Neutrophil (primary cell): ENCODE measurements around the gene SH3RF3.

Source experiments
- H3K27ac ChIP-seq: fragments of 200-600 bp; sonication (generic); 2 replicates; pipeline ENCODE4 v1.5.1; 2016; ENCODE audit warnings: mild to moderate bottlenecking, moderate library complexity
- H3K27me3 ChIP-seq: fragments of 200-600 bp; sonication (generic); 2 replicates; pipeline ENCODE4 v1.6.0; 2016; ENCODE audit warnings: mild to moderate bottlenecking
- H3K36me3 ChIP-seq: fragments of 200-600 bp; sonication (generic); 2 replicates; pipeline ENCODE4 v1.5.1; 2017
- H3K4me1 ChIP-seq, 2 experiments: fragments of 200-600 bp in 1 of 2; sonication (generic) in 1 of 2; 1 replicate in 1 of 2; 2 replicates in 1 of 2; pipeline versions ENCODE4 v1.5.1 to v1.6.1; 2013 to 2016; ENCODE audit warnings: low read depth in 1 of 2, low read length in 1 of 2, mild to moderate bottlenecking in 1 of 2, moderate library complexity in 1 of 2; ENCODE audit not compliant: control insufficient read depth in 1 of 2, insufficient read depth in 1 of 2
- H3K4me3 ChIP-seq, 2 experiments: fragments of 200-600 bp in 1 of 2; sonication (generic) in 1 of 2; 1 replicate in 1 of 2; 2 replicates in 1 of 2; pipeline ENCODE4 v1.5.1; 2013 to 2016; ENCODE audit warnings: low read depth in 1 of 2, low read length in 1 of 2, mild to moderate bottlenecking in 1 of 2, moderate library complexity in 1 of 2
- H3K9me3 ChIP-seq: fragments of 200-600 bp; sonication (generic); 2 replicates; pipeline ENCODE4 v1.5.1; 2016
- CTCF ChIP-seq: fragments of 200-600 bp; sonication (generic); IDR thresholded peaks from 2 replicates; pipeline ENCODE4 v1.5.1; 2016; ENCODE audit warnings: antibody characterized with exemption

Gene SH3RF3

GRCh38 chr2:109184368-109184767, 55.4 kb downstream of the SH3RF3 start:
- Histone ChIP-seq H3K36me3 (no peaks in the 10 kb centered on the region), H3K27ac (no peak overlapping the region), H3K9me3 (no peaks in the 10 kb centered on the region), H3K4me1 (peaks cover 0 to 5% of the 10 kb centered on the region in 2 experiments), H3K27me3 (no peaks in the 10 kb centered on the region), H3K4me3 (no peak overlapping the region)
- TF ChIP-seq CTCF: no peak

- H3K27ac ChIP-seq: no peak overlapping the region
- no peaks in the 10 kb centered on the region for H3K9me3 ChIP-seq
- TF ChIP-seq CTCF: no peak
- no peaks in the 10 kb centered on the region for H3K36me3 ChIP-seq
- H3K4me3 ChIP-seq: no peak overlapping the region
- H3K4me1 ChIP-seq: no peaks in the 10 kb centered on the region
- no peaks in the 10 kb centered on the region for H3K27me3 ChIP-seq
These were observed 56.3 kb downstream of the SH3RF3 start for GRCh38 chr2:109185338-109185737.

GRCh38 chr2:109185821-109186570, 57.0 kb downstream of the SH3RF3 start:
- no peaks in the 10 kb centered on the region for H3K27me3 ChIP-seq
- no peaks in the 10 kb centered on the region for H3K9me3 ChIP-seq
- no peak for TF ChIP-seq CTCF
- no peaks in the 10 kb centered on the region for H3K4me1 ChIP-seq
- no peak overlapping the region for H3K27ac ChIP-seq
- H3K36me3 ChIP-seq: no peaks in the 10 kb centered on the region
- no peak overlapping the region for H3K4me3 ChIP-seq

GRCh38 chr2:109186656-109187250, 57.7 kb downstream of the SH3RF3 start:
- Histone ChIP-seq H3K27ac (no peak overlapping the region), H3K27me3 (no peaks in the 10 kb centered on the region), H3K36me3 (no peaks in the 10 kb centered on the region), H3K9me3 (no peaks in the 10 kb centered on the region), H3K4me1 (no peaks in the 10 kb centered on the region), H3K4me3 (no peak overlapping the region)
- no peak for TF ChIP-seq CTCF

GRCh38 chr2:109187711-109188495, 58.9 kb downstream of the SH3RF3 start:
- Histone ChIP-seq H3K27me3 (no peaks in the 10 kb centered on the region), H3K36me3 (no peaks in the 10 kb centered on the region), H3K4me3 (no peak overlapping the region), H3K27ac (no peak overlapping the region), H3K4me1 (no peaks in the 10 kb centered on the region), H3K9me3 (no peaks in the 10 kb centered on the region)
- no peak for TF ChIP-seq CTCF
